GM20000 (cell line): Measurements from ENCODE around the gene TRIP13.
"Not testable (repeated sequence)": the region's sequence is repeated elsewhere in the genome, so short reads cannot be mapped to it uniquely, and the experiment has no call there.

Source experiments
- DNase-seq: peaks from one replicate; pipeline ENCODE4 v3.0.0; 2012; ENCODE audit warnings: low spot score
- CTCF ChIP-seq: IDR thresholded peaks from 2 replicates; pipeline ENCODE4 v1.5.1; 2012; ENCODE audit warnings: mild to moderate bottlenecking, control low read depth; ENCODE audit errors: extremely low read depth, missing control alignments

TRIP13 gene

GRCh38 chr5:892394-893136 lies at the start of gene TRIP13, which contains the start of gene BRD9:
Gene TRIP13, plus strand, starts transcription at chr5:892884. Its CDS starts 115 bp downstream, at chr5:892999.
Gene BRD9, minus strand, starts transcription at chr5:892801. Its CDS starts 144 bp downstream, at chr5:892657.
- peak; percentile 100 for DNase-seq

GRCh38 chr5:843371-843770 lies 49.3 kb upstream of the TRIP13 start:
- not testable (repeated sequence) for DNase-seq

More at GRCh38 chr5:892394-893136, at the start of gene TRIP13, which contains the start of gene BRD9:
- TF ChIP-seq CTCF = no peak

- not testable (repeated sequence) for DNase-seq
Measured at GRCh38 chr5:843926-844325, 48.8 kb upstream of the TRIP13 start.

- not testable (repeated sequence) for DNase-seq
Measured at GRCh38 chr5:844426-844825, 48.3 kb upstream of the TRIP13 start.

GRCh38 chr5:845031-845675 lies 47.5 kb upstream of the TRIP13 start:
- not testable (repeated sequence) for DNase-seq

- not testable (repeated sequence) for DNase-seq
Measured at GRCh38 chr5:845676-846601, 46.7 kb upstream of the TRIP13 start.

- DNase-seq = not testable (repeated sequence)
Measured at GRCh38 chr5:846602-847091, 46.0 kb upstream of the TRIP13 start.

GRCh38 chr5:847212-847611 lies 45.5 kb upstream of the TRIP13 start:
- not testable (repeated sequence) for DNase-seq

- not testable (repeated sequence) for DNase-seq
Measured at GRCh38 chr5:847736-848135, 44.9 kb upstream of the TRIP13 start.

GRCh38 chr5:848671-849111 lies 44.0 kb upstream of the TRIP13 start:
- DNase-seq = no peak
- TF ChIP-seq CTCF = no peak

GRCh38 chr5:849651-850301 lies 42.9 kb upstream of the TRIP13 start:
- no peak for TF ChIP-seq CTCF
- DNase-seq = no peak
